ENCODE results near the gene SPTLC2.

The SPTLC2 gene

GRCh38 chr14:77562681-77563080, 53.8 kb downstream of the SPTLC2 start:
- no peak overlapping the region for H3K27ac ChIP-seq (replicated peaks)
- TF ChIP-seq REST (IDR thresholded peaks at IDR 0.05; ENCODE audit: insufficient replicate concordance, low read depth) (no peak), SPI1 (IDR thresholded peaks at IDR 0.05; ENCODE audit: borderline replicate concordance, low read depth) (no peak), CTCF (IDR thresholded peaks at IDR 0.05; ENCODE audit: insufficient read depth, low read length) (no peak), POLR2AphosphoS5 (IDR thresholded peaks at IDR 0.05; ENCODE audit: low read depth) (no peak), GABPA (IDR thresholded peaks at IDR 0.05; ENCODE audit: low read depth) (no peak)
- no peak for DNase-seq (ENCODE audit: low read depth in 1 of 2, low spot score in 1 of 2)
- H3K4me3 ChIP-seq (replicated peaks; ENCODE audit: insufficient read depth, low read length): no peak overlapping the region
- H3K27me3 ChIP-seq (ENCODE audit: insufficient read depth, poor library complexity, severe bottlenecking): no peaks in the 10 kb centered on the region

- no peak overlapping the region for H3K27ac ChIP-seq (replicated peaks)
- DNase-seq (ENCODE audit: low read depth in 1 of 2, low spot score in 1 of 2): no peak
- no peak for TF ChIP-seq SPI1 (IDR thresholded peaks at IDR 0.05; ENCODE audit: borderline replicate concordance, low read depth)
- TF ChIP-seq CTCF (IDR thresholded peaks at IDR 0.05; ENCODE audit: insufficient read depth, low read length): no peak
- no peak for TF ChIP-seq GABPA (IDR thresholded peaks at IDR 0.05; ENCODE audit: low read depth)
- no peak for TF ChIP-seq POLR2AphosphoS5 (IDR thresholded peaks at IDR 0.05; ENCODE audit: low read depth)
- no peak for TF ChIP-seq REST (IDR thresholded peaks at IDR 0.05; ENCODE audit: insufficient replicate concordance, low read depth)
Measured at GRCh38 chr14:77561881-77562280, 54.6 kb downstream of the SPTLC2 start.

GRCh38 chr14:77559381-77559780, 57.1 kb downstream of the SPTLC2 start:
- Histone ChIP-seq H3K4me3 (replicated peaks; ENCODE audit: insufficient read depth, low read length) (no peak overlapping the region), H3K27ac (replicated peaks) (no peak overlapping the region), H3K27me3 (ENCODE audit: insufficient read depth, poor library complexity, severe bottlenecking) (no peaks in the 10 kb centered on the region)
- DNase-seq (ENCODE audit: low read depth in 1 of 2, low spot score in 1 of 2): no peak
- TF ChIP-seq REST (IDR thresholded peaks at IDR 0.05; ENCODE audit: insufficient replicate concordance, low read depth) (no peak), SPI1 (IDR thresholded peaks at IDR 0.05; ENCODE audit: borderline replicate concordance, low read depth) (no peak), POLR2AphosphoS5 (IDR thresholded peaks at IDR 0.05; ENCODE audit: low read depth) (no peak), GABPA (IDR thresholded peaks at IDR 0.05; ENCODE audit: low read depth) (no peak), CTCF (IDR thresholded peaks at IDR 0.05; ENCODE audit: insufficient read depth, low read length) (no peak)

More at GRCh38 chr14:77561881-77562280, 54.6 kb downstream of the SPTLC2 start:
- Histone ChIP-seq H3K27me3 (ENCODE audit: insufficient read depth, poor library complexity, severe bottlenecking) (no peaks in the 10 kb centered on the region), H3K4me3 (replicated peaks; ENCODE audit: insufficient read depth, low read length) (no peak overlapping the region)

Measured in HL-60 (cell line).